Tibial nerve (tissue), 4 donors: ENCODE data around the gene ARMC3. TPM values are rescaled to one million over a fixed set of nuclear protein-coding genes. Genes with fewer than 3 reads are reported as not detected.
A peak's percentile ranks its signal among the peaks of the same experiment; 100 is the strongest.
"Not testable (repeated sequence)": the region's sequence is repeated elsewhere in the genome, so short reads cannot be mapped to it uniquely, and the experiment has no call there.

Experiments used
- DNase-seq, 2 donors: peaks; one replicate each; pipeline ENCODE4 v3.0.0-alpha.2; 2019; ENCODE audit warnings: low spot score in 2 of 2
- H3K27ac ChIP-seq, 4 donors: fragments of 200-600 bp; sonication (generic) in 3 of 4; one replicate each; pipeline ENCODE4 v1.5.1; 2017 to 2019; ENCODE audit warnings: mild to moderate bottlenecking in 1 of 4
- H3K27me3 ChIP-seq, 2 donors: fragments of 200-600 bp; sonication (generic) in 1 of 2; one replicate each; pipeline versions ENCODE4 v1.5.1 to v1.6.0; 2017 to 2019
- H3K36me3 ChIP-seq, 3 donors: fragments of 200-600 bp; sonication (generic); one replicate each; pipeline ENCODE4 v1.5.1; 2018 to 2019
- H3K4me1 ChIP-seq, 4 donors: fragments of 200-600 bp; sonication (generic) in 3 of 4; one replicate each; pipeline ENCODE4 v1.5.1; 2017 to 2019
- H3K4me3 ChIP-seq, 4 donors: fragments of 200-600 bp; sonication (generic) in 3 of 4; one replicate each; pipeline ENCODE4 v1.5.1; 2017 to 2019; ENCODE audit warnings: mild to moderate bottlenecking in 1 of 4, moderate library complexity in 1 of 4
- H3K9me3 ChIP-seq, 4 donors: fragments of 200-600 bp; sonication (generic) in 3 of 4; one replicate each; pipeline ENCODE4 v1.5.1; 2017 to 2019
- EP300 ChIP-seq, 2 donors: sonication (generic); formaldehyde crosslinking; IDR thresholded peaks; one replicate each; pipeline ENCODE4 v1.6.1; 2017; ENCODE audit warnings: antibody characterized with exemption in 2 of 2, mild to moderate bottlenecking in 1 of 2
- POLR2A ChIP-seq, 2 donors: fragments of 450-650 bp; IDR thresholded peaks; one replicate each; pipeline ENCODE4 v1.6.1; 2017; ENCODE audit warnings: antibody characterized with exemption in 2 of 2, mild to moderate bottlenecking in 2 of 2, moderate library complexity in 2 of 2
- WGBS, 2 donors: methylation state at CpG; one replicate each; pipeline ENCODE4 v1.1.5; 2018; 5-methylcytosine and 5-hydroxymethylcytosine counted together
- total RNA-seq, 4 donors: library from RNA; depleted of rRNA; stranded (reverse); fragments of >200 nt; gene quantifications; one replicate each; pipeline ENCODE4 v1.1.0, GENCODE V29; 2016
- TF ChIP-seq, protein P1 (sequence below), 5 experiments: fragments of 200-600 bp in 3 of 5; fragments of 450-650 bp in 2 of 5; sonication (generic) in 3 of 5; IDR thresholded peaks; one replicate each; pipeline ENCODE4 v1.5.1; 2016 to 2019; ENCODE audit warnings: antibody characterized with exemption in 5 of 5, mild to moderate bottlenecking in 3 of 5, moderate library complexity in 2 of 5

Gene ARMC3
- total RNA-seq, 4 donors from 2014 or later = 0.44 to 3.9 TPM; not detected in 2

DNA sequence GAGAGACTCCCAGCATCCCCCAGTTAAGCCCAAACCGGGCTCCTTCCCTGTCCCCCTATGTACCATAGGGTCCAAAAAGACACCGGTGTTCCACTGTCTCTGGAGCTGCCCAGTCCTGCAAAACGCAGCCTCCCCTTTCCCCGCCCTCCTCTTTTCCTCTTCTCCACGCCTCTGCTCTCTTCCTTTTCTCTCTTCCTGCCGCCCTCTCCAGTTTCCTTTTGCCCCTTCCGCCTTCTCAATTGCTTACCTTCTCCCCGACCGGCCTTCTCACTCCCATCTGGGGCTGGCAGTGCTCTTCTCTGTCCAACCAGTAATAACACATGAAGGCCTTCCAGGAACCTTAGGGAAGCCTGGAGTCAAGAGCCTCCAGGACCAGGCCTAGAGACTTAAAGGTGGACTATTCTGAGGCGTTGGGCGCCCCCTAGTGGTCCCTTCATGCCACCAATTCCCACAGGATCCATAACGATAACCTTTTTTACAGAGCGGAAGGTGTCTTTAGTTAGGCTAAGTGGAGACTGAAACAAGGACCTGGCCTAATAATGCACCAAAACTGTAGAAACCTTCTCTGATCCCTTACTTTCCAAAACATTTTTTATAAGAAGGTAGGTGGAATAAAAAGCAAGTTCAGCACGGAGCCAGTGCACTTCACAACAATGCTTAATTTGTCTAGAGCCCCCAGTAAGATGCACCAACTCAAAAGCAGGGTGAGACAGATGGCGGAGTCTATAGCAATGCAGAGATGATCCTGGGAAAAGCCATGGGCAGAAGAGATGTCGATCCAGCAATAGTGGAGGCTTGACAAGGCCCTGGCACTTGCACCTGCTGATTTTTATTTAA, 140.3 kb downstream of the ARMC3 start:
- peaks cover 0 to 13% (median 0%) of the 10 kb centered on the region in 4 donors for H3K4me1 ChIP-seq
- peak; percentile 68 to 84 for DNase-seq
- H3K27me3 ChIP-seq = no peaks in the 10 kb centered on the region
- H3K27ac ChIP-seq = no peak overlapping the region
- H3K9me3 ChIP-seq = no peaks in the 10 kb centered on the region
- no peak overlapping the region for H3K4me3 ChIP-seq
- no peaks in the 10 kb centered on the region for H3K36me3 ChIP-seq
- TF ChIP-seq, protein P1, sequence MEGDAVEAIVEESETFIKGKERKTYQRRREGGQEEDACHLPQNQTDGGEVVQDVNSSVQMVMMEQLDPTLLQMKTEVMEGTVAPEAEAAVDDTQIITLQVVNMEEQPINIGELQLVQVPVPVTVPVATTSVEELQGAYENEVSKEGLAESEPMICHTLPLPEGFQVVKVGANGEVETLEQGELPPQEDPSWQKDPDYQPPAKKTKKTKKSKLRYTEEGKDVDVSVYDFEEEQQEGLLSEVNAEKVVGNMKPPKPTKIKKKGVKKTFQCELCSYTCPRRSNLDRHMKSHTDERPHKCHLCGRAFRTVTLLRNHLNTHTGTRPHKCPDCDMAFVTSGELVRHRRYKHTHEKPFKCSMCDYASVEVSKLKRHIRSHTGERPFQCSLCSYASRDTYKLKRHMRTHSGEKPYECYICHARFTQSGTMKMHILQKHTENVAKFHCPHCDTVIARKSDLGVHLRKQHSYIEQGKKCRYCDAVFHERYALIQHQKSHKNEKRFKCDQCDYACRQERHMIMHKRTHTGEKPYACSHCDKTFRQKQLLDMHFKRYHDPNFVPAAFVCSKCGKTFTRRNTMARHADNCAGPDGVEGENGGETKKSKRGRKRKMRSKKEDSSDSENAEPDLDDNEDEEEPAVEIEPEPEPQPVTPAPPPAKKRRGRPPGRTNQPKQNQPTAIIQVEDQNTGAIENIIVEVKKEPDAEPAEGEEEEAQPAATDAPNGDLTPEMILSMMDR (IDR thresholded peaks at IDR 0.05) = peak; percentile 51 to 85 (median 70)
- TF ChIP-seq POLR2A (IDR thresholded peaks at IDR 0.05) = no peak
- WGBS, 2 donors = 50 to 52% methylated on average over 16 of the region's 16 CpGs

- TF ChIP-seq, protein P1 (IDR thresholded peaks at IDR 0.05) = no peak
- TF ChIP-seq EP300 (IDR thresholded peaks at IDR 0.05) (no peak), POLR2A (IDR thresholded peaks at IDR 0.05) (no peak)
- H3K4me3 ChIP-seq = no peak overlapping the region
- H3K27me3 ChIP-seq = no peaks in the 10 kb centered on the region
- no peak overlapping the region for H3K27ac ChIP-seq
- no peaks in the 10 kb centered on the region for H3K36me3 ChIP-seq
- WGBS, 2 donors = 71 to 77% methylated on average over 10 of the region's 10 CpGs
- H3K9me3 ChIP-seq = no peaks in the 10 kb centered on the region
- no peak for DNase-seq
- H3K4me1 ChIP-seq = peaks cover 0 to 13% (median 0%) of the 10 kb centered on the region in 4 donors
These were observed 141.4 kb downstream of the ARMC3 start for GRCh38 chr10:23069019-23069815.

DNA sequence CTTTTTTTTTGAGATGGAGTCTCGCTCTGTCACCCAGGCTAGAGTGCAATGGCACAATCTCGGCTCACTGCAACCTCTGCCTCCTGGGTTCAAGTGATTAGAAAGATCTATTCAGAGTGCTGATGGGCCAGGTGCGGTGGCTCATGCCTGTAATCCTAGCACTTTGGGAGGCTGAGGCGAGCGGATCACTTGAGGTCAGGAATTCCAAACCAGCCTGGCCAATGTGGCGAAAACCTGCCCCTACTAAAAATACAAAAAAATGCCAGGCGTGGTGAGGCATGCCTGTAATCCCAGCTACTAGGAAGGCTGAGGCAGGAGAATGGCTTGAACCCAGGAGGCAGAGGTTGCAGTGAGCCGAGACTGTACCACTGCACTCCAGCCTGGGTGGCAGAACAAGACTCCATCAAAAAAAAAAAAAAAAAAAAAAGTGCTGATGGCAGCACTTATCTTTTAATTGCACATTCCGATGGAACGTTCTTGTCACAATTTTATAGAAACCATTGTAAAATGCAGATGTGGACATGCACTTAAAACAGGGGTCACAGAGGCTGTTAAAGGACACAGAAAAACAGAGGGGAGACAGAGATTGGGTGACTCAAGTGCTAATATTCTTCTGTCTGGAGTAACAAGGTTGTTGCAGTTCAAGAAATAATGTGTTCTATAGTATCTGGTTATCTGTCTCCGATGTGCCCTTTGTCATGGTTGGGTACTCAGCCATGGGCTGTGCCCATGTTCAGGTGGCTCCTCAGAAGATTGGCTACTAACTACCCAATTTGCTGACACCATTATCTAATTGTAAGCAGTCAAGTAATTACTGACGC, 142.4 kb downstream of the ARMC3 start:
- 82 to 85% methylated on average over 12 of the region's 12 CpGs for WGBS, 2 donors
- DNase-seq, H3K36me3 ChIP-seq, H3K9me3 ChIP-seq, H3K4me3 ChIP-seq, H3K27ac ChIP-seq, H3K27me3 ChIP-seq, H3K4me1 ChIP-seq: not testable (repeated sequence)

DNA sequence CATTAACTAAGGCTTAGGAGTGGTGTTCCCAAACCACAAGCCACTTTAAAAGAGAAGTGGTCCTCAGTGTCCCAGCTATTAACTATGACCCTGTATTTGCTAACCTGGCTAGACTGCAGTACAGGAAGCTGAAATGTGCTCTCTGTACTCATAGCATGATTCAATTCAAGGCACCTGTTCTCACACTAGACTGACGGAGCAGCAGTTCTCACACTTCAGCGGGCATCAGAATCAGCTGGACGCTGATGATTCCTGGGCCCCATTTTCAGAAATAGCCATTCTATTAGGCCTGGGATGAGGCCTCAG, 143.0 kb downstream of the ARMC3 start:
- DNase-seq = no peak
- no peak overlapping the region for H3K27ac ChIP-seq
- peaks cover 0 to 2% (median 0%) of the 10 kb centered on the region in 4 donors for H3K4me1 ChIP-seq
- no peak overlapping the region for H3K4me3 ChIP-seq
- no peaks in the 10 kb centered on the region for H3K9me3 ChIP-seq
- WGBS, 2 donors = 91 to 96% methylated on average over 3 of the region's 3 CpGs
- H3K36me3 ChIP-seq = no peaks in the 10 kb centered on the region
- H3K27me3 ChIP-seq = no peaks in the 10 kb centered on the region
- TF ChIP-seq, protein P1 (IDR thresholded peaks at IDR 0.05) = no peak
- TF ChIP-seq EP300 (IDR thresholded peaks at IDR 0.05) (no peak), POLR2A (IDR thresholded peaks at IDR 0.05) (no peak)

- not testable (repeated sequence) for H3K4me3 ChIP-seq, H3K4me1 ChIP-seq, H3K9me3 ChIP-seq, H3K36me3 ChIP-seq, H3K27ac ChIP-seq, H3K27me3 ChIP-seq
- WGBS, 2 donors = 23 to 29% methylated on average over 3 of the region's 3 CpGs
- peak in 1 of 2 donors; percentile 40 for DNase-seq
These were observed 144.7 kb downstream of the ARMC3 start for GRCh38 chr10:23072593-23072992.
